GM23338 (cell line): ENCODE data around the gene TRAPPC3L. TPM values are rescaled to one million over a fixed set of nuclear protein-coding genes. Genes with fewer than 3 reads are reported as not detected.

Experiments
- ATAC-seq: fragments of 200-7000 bp; cut with Tn5 transposase; 3 replicates; pipeline ENCODE4 v1.9.1; 2020
- DNase-seq: peaks from one replicate; pipeline ENCODE4 v3.0.0-alpha.2; 2015; ENCODE audit warnings: low spot score
- H2AFZ ChIP-seq: fragments of 200-600 bp; sonication (generic); 2 replicates; pipeline ENCODE4 v1.8.0; 2016; ENCODE audit warnings: antibody characterized with exemption, mild to moderate bottlenecking, moderate library complexity
- H3F3A ChIP-seq: fragments of 200-600 bp; sonication (generic); replicated peaks from 2 replicates; pipeline ENCODE4 v1.8.0; 2017; ENCODE audit warnings: antibody characterized with exemption, mixed run types, low read depth
- H3K27ac ChIP-seq: fragments of 200-600 bp; sonication (generic); 2 replicates; pipeline ENCODE4 v1.6.1; 2016; ENCODE audit warnings: low read depth
- H3K27me3 ChIP-seq: fragments of 200-600 bp; sonication (generic); 2 replicates; pipeline ENCODE4 v1.8.0; 2016; ENCODE audit warnings: mild to moderate bottlenecking, mixed run types, moderate library complexity; ENCODE audit not compliant: insufficient read depth
- H3K36me3 ChIP-seq: fragments of 200-600 bp; sonication (generic); 2 replicates; pipeline ENCODE4 v1.8.0; 2016; ENCODE audit warnings: mild to moderate bottlenecking; ENCODE audit not compliant: insufficient read depth
- H3K4me1 ChIP-seq: fragments of 200-600 bp; sonication (generic); 2 replicates; pipeline ENCODE4 v1.8.0; 2016; ENCODE audit warnings: mild to moderate bottlenecking, moderate library complexity; ENCODE audit not compliant: insufficient read depth
- H3K4me2 ChIP-seq: fragments of 200-600 bp; sonication (generic); 2 replicates; pipeline ENCODE4 v1.7.1; 2017; ENCODE audit warnings: mixed run types
- H3K4me3 ChIP-seq: fragments of 200-600 bp; sonication (generic); 2 replicates; pipeline ENCODE4 v1.6.1; 2016; ENCODE audit warnings: mixed run types
- H3K79me2 ChIP-seq: fragments of 200-600 bp; sonication (generic); replicated peaks from 2 replicates; pipeline ENCODE4 v1.8.0; 2017; ENCODE audit warnings: mild to moderate bottlenecking; ENCODE audit not compliant: insufficient read depth
- H3K9me2 ChIP-seq: fragments of 200-600 bp; sonication (generic); 2 replicates; pipeline ENCODE4 v1.8.0; 2017; ENCODE audit not compliant: insufficient read depth
- H4K20me1 ChIP-seq: fragments of 200-600 bp; sonication (generic); replicated peaks from 2 replicates; pipeline ENCODE4 v1.8.0; 2017; ENCODE audit warnings: mild to moderate bottlenecking; ENCODE audit not compliant: insufficient read depth
- H3K27ac Mint-ChIP-seq: 2 replicates; pipeline ENCODE4 v1.8.0; 2020; ENCODE audit warnings: inconsistent platforms, mild to moderate bottlenecking, moderate library complexity, mixed read lengths
- H3K27me3 Mint-ChIP-seq: 3 replicates; pipeline ENCODE4 v1.8.0; 2022; ENCODE audit warnings: low read depth, mild to moderate bottlenecking, moderate library complexity, mixed read lengths, inconsistent platforms; ENCODE audit not compliant: insufficient read depth, poor library complexity
- H3K36me3 Mint-ChIP-seq: 3 replicates; pipeline ENCODE4 v1.8.0; 2021; ENCODE audit warnings: low read depth, mild to moderate bottlenecking, inconsistent platforms, moderate library complexity, mixed read lengths
- H3K4me1 Mint-ChIP-seq: 3 replicates; pipeline ENCODE4 v1.8.0; 2020; ENCODE audit warnings: mild to moderate bottlenecking, inconsistent platforms, mixed read lengths
- H3K4me3 Mint-ChIP-seq: 3 replicates; pipeline ENCODE4 v1.8.0; 2021; ENCODE audit warnings: moderate library complexity, mild to moderate bottlenecking, inconsistent platforms, mixed read lengths
- H3K9me3 Mint-ChIP-seq: 3 replicates; pipeline ENCODE4 v1.8.0; 2020; ENCODE audit warnings: moderate library complexity, mild to moderate bottlenecking, inconsistent platforms, mixed read lengths
- CREB1 ChIP-seq: fragments of 250-450 bp; sonication (Bioruptor Pico); IDR thresholded peaks from 2 replicates; pipeline ENCODE4 v1.5.0; 2020; ENCODE audit warnings: low read depth, mild to moderate bottlenecking, moderate library complexity
- EZH2 ChIP-seq: fragments of 200-600 bp; sonication (generic); IDR thresholded peaks from one replicate; pipeline ENCODE4 v1.8.0; 2017; ENCODE audit warnings: antibody characterized with exemption, mild to moderate bottlenecking, low read depth; ENCODE audit not compliant: unreplicated experiment
- EZH2phosphoT487 ChIP-seq: fragments of 200-600 bp; sonication (generic); IDR thresholded peaks from one replicate; pipeline ENCODE4 v1.8.1; 2018; ENCODE audit warnings: antibody characterized with exemption; ENCODE audit not compliant: unreplicated experiment
- NANOG ChIP-seq: IDR thresholded peaks from 2 replicates; pipeline ENCODE4 v1.6.1; 2016; ENCODE audit warnings: antibody characterized with exemption, borderline replicate concordance
- POLR2AphosphoS5 ChIP-seq: IDR thresholded peaks from 2 replicates; pipeline ENCODE4 v1.6.1; 2016; ENCODE audit warnings: antibody characterized with exemption, low read depth
- STAT1 ChIP-seq: IDR thresholded peaks from one replicate; pipeline ENCODE4 v1.6.1; 2016; ENCODE audit warnings: antibody characterized with exemption; ENCODE audit not compliant: unreplicated experiment
- ZNF114 ChIP-seq: fragments of 250-450 bp; sonication (Bioruptor Pico); IDR thresholded peaks from 2 replicates; pipeline ENCODE4 v1.5.0; 2020; ENCODE audit warnings: mild to moderate bottlenecking, moderate library complexity
- ZNF331 ChIP-seq: fragments of 250-450 bp; sonication (Bioruptor Pico); IDR thresholded peaks from 2 replicates; pipeline ENCODE4 v1.5.0; 2020; ENCODE audit warnings: low read depth, mild to moderate bottlenecking, moderate library complexity
- polyA plus RNA-seq: library from polyadenylated mRNA; unstranded; fragments of >200 nt; fragmentation: Nextera tagmentation; extraction: Ambion mirVana; gene quantifications from 2 replicates; pipeline ENCODE4 v1.2.1, GENCODE V29; 2016
- total RNA-seq: library from RNA; depleted of rRNA; stranded (reverse); fragments of >200 nt; shearing (Covaris generic); gene quantifications from 2 replicates; pipeline ENCODE4 v1.2.3, GENCODE V29; 2014
- TF ChIP-seq, protein P1 (sequence below): fragments of 250-450 bp; sonication (Bioruptor Pico); IDR thresholded peaks from 2 replicates; pipeline ENCODE4 v1.5.0; 2020; ENCODE audit warnings: mild to moderate bottlenecking, moderate library complexity
- TF ChIP-seq, protein P2 (sequence below), 2 experiments: fragments of 200-600 bp in 1 of 2; sonication (generic) in 1 of 2; conservative IDR thresholded peaks; 2 replicates each; pipeline versions ENCODE4 v1.5.1 to v1.6.1; 2016 to 2017; ENCODE audit warnings: antibody characterized with exemption in 2 of 2, low read depth in 2 of 2, mild to moderate bottlenecking in 2 of 2, moderate library complexity in 1 of 2

TRAPPC3L gene
- total and polyA plus RNA-seq, 2 experiments from 2014 or later, result not detected

DNA sequence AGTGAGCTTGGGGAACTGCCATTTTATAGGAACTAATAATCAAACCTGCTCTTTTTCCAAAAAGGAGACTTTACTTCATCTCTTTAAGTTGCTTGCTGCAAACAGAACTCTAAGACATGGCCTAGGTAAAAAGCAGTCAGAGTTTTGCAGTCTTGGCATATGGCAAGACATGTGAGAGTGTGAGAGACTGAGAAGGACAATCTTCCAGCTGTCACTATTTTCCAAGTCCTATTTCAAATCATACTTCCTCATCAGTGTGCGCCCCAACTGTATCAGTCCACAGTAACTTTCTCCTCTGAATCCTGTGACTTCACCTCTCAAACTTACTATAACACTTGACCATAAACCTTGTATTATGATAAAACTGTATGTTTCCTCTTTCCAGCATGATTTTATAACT is 74.0 kb downstream of the TRAPPC3L start (continued):
- TF ChIP-seq, protein P1, sequence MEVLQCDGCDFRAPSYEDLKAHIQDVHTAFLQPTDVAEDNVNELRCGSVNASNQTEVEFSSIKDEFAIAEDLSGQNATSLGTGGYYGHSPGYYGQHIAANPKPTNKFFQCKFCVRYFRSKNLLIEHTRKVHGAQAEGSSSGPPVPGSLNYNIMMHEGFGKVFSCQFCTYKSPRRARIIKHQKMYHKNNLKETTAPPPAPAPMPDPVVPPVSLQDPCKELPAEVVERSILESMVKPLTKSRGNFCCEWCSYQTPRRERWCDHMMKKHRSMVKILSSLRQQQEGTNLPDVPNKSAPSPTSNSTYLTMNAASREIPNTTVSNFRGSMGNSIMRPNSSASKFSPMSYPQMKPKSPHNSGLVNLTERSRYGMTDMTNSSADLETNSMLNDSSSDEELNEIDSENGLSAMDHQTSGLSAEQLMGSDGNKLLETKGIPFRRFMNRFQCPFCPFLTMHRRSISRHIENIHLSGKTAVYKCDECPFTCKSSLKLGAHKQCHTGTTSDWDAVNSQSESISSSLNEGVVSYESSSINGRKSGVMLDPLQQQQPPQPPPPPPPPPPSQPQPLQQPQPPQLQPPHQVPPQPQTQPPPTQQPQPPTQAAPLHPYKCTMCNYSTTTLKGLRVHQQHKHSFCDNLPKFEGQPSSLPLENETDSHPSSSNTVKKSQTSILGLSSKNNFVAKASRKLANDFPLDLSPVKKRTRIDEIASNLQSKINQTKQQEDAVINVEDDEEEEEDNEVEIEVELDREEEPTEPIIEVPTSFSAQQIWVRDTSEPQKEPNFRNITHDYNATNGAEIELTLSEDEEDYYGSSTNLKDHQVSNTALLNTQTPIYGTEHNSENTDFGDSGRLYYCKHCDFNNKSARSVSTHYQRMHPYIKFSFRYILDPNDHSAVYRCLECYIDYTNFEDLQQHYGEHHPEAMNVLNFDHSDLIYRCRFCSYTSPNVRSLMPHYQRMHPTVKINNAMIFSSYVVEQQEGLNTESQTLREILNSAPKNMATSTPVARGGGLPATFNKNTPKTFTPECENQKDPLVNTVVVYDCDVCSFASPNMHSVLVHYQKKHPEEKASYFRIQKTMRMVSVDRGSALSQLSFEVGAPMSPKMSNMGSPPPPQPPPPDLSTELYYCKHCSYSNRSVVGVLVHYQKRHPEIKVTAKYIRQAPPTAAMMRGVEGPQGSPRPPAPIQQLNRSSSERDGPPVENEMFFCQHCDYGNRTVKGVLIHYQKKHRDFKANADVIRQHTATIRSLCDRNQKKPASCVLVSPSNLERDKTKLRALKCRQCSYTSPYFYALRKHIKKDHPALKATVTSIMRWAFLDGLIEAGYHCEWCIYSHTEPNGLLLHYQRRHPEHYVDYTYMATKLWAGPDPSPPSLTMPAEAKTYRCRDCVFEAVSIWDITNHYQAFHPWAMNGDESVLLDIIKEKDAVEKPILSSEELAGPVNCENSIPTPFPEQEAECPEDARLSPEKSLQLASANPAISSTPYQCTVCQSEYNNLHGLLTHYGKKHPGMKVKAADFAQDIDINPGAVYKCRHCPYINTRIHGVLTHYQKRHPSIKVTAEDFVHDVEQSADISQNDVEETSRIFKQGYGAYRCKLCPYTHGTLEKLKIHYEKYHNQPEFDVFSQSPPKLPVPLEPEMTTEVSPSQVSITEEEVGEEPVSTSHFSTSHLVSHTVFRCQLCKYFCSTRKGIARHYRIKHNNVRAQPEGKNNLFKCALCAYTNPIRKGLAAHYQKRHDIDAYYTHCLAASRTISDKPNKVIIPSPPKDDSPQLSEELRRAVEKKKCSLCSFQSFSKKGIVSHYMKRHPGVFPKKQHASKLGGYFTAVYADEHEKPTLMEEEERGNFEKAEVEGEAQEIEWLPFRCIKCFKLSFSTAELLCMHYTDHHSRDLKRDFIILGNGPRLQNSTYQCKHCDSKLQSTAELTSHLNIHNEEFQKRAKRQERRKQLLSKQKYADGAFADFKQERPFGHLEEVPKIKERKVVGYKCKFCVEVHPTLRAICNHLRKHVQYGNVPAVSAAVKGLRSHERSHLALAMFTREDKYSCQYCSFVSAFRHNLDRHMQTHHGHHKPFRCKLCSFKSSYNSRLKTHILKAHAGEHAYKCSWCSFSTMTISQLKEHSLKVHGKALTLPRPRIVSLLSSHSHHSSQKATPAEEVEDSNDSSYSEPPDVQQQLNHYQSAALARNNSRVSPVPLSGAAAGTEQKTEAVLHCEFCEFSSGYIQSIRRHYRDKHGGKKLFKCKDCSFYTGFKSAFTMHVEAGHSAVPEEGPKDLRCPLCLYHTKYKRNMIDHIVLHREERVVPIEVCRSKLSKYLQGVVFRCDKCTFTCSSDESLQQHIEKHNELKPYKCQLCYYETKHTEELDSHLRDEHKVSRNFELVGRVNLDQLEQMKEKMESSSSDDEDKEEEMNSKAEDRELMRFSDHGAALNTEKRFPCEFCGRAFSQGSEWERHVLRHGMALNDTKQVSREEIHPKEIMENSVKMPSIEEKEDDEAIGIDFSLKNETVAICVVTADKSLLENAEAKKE (CRISPR knock-in tag), result no peak
- TF ChIP-seq ZNF331 (no peak), NANOG (no peak)

DNA sequence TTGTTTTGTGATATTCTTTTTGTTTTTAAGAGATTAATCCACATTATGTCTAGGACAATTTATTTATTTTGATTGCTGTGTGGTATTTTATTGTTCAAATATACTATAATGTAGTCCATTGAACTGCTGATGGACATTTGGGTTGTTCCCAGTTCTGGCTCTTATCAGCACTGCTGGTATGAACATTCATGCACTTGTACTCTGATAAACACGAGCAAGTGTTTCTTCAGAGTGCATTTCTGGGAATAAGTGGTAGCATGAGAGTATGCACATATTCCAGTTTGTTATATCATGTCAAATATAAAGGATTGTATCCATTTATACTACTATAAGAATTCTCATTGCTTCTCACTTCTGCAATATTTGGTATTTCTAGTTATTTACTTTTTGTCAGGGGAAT is 77.2 kb downstream of the TRAPPC3L start:
- no peaks in the 10 kb centered on the region for H3K36me3 ChIP-seq

More for the DNA sequence above, 77.2 kb downstream of the TRAPPC3L start:
- ATAC-seq, result no peak
- H3K4me2 ChIP-seq, result no peak overlapping the region
- H3K27ac ChIP-seq, result no peak overlapping the region
- H3K9me3 Mint-ChIP-seq, result no peaks in the 10 kb centered on the region
- peaks cover 8% of the 10 kb centered on the region for H3K27me3 ChIP-seq
- H3K36me3 Mint-ChIP-seq, result no peaks in the 10 kb centered on the region
- no peak overlapping the region for H3K4me3 ChIP-seq
- no peaks in the 10 kb centered on the region for H4K20me1 ChIP-seq
- H3K4me1 ChIP-seq, result no peaks in the 10 kb centered on the region; the same call in 1 of the 2 replicates
- TF ChIP-seq EZH2 (no peak), CREB1 (no peak), ZNF331 (no peak), POLR2AphosphoS5 (no peak), STAT1 (no peak), NANOG (no peak), ZNF114 (no peak), EZH2phosphoT487 (no peak)
- TF ChIP-seq, protein P2, sequence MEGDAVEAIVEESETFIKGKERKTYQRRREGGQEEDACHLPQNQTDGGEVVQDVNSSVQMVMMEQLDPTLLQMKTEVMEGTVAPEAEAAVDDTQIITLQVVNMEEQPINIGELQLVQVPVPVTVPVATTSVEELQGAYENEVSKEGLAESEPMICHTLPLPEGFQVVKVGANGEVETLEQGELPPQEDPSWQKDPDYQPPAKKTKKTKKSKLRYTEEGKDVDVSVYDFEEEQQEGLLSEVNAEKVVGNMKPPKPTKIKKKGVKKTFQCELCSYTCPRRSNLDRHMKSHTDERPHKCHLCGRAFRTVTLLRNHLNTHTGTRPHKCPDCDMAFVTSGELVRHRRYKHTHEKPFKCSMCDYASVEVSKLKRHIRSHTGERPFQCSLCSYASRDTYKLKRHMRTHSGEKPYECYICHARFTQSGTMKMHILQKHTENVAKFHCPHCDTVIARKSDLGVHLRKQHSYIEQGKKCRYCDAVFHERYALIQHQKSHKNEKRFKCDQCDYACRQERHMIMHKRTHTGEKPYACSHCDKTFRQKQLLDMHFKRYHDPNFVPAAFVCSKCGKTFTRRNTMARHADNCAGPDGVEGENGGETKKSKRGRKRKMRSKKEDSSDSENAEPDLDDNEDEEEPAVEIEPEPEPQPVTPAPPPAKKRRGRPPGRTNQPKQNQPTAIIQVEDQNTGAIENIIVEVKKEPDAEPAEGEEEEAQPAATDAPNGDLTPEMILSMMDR (conservative IDR thresholded peaks at IDR 0.05; ENCODE audit: low read depth in 2 of 2), result no peak
- no peaks in the 10 kb centered on the region for H3F3A ChIP-seq
- no peaks in the 10 kb centered on the region for H3K79me2 ChIP-seq
- H3K9me2 ChIP-seq, result no peaks in the 10 kb centered on the region
- H3K27ac Mint-ChIP-seq, result no peak overlapping the region
- no peak for DNase-seq
- peaks cover 4% of the 10 kb centered on the region for H3K27me3 Mint-ChIP-seq
- no peak overlapping the region for H2AFZ ChIP-seq
- no peak overlapping the region for H3K4me3 Mint-ChIP-seq
- peaks cover 18% of the 10 kb centered on the region for H3K4me1 Mint-ChIP-seq
